ENCODE results near the gene SLC18A2. TPM values are rescaled to one million over a fixed set of nuclear protein-coding genes. Genes with fewer than 3 reads are reported as not detected.

Gene SLC18A2
- total and polyA plus RNA-seq, 2 of the 8 experiments (the other 6 are each of a cell fraction or from before 2014, with no cell fraction given), result 6.5 to 7.0 TPM

GRCh38 chr10:117259279-117259678 is 18.4 kb downstream of the SLC18A2 start:
- no peak overlapping the region for H3K9ac ChIP-seq (replicated peaks in 1 of 4; ENCODE audit: extremely low read depth in 1 of 4, low read depth in 3 of 4, low read length in 3 of 4)
- no peaks in the 10 kb centered on the region for H3K79me2 ChIP-seq (ENCODE audit: control insufficient read depth in 1 of 2, insufficient read depth in 2 of 2, low read length in 2 of 2)
- no peak overlapping the region for H3K23ac ChIP-seq (ENCODE audit: insufficient read length)
- H2AK5ac ChIP-seq (ENCODE audit: low read depth, low read length), result no peak overlapping the region
- no peak overlapping the region for H2BK120ac ChIP-seq (replicated peaks; ENCODE audit: low read depth, low read length)
- peak in 1 of 2 experiments; percentile 39 for DNase-seq (ENCODE audit: low read depth in 1 of 2, low spot score in 2 of 2)
- ChIA-PET CTCF (ENCODE audit: partially characterized antibody) (interaction anchor here (0.7 kb wide), 2 partner anchors 43 to 59 kb away, joined by 3 read pairs; no protein-coding TSS in a partner anchor), POLR2A (ENCODE audit: partially characterized antibody) (no interaction called here)
- no peaks in the 10 kb centered on the region for H3K79me1 ChIP-seq (ENCODE audit: low read depth, low read length)
- H3K4ac ChIP-seq (replicated peaks; ENCODE audit: insufficient read length, low read depth, low read length), result no peak overlapping the region
- H3K18ac ChIP-seq (ENCODE audit: extremely low read depth, low read length), result no peak overlapping the region
- no peak overlapping the region for H2AFZ ChIP-seq (ENCODE audit: low read length)
- no peak overlapping the region for H3K4me2 ChIP-seq (ENCODE audit: insufficient read depth in 1 of 2, low read depth in 2 of 2, low read length in 2 of 2)
- FAIRE-seq, result no peak
- H3K4me3 ChIP-seq (ENCODE audit: extremely low read depth in 1 of 4, insufficient read depth in 2 of 4, low read depth in 3 of 4, low read length in 4 of 4), result no peak overlapping the region
- H3K56ac ChIP-seq (replicated peaks; ENCODE audit: insufficient read length, low read depth, low read length), result no peak overlapping the region
- 91% methylated on average over 3 of the region's 3 CpGs; no CpG with 5 or more reads in 1 of the 2 experiments for WGBS, 2 experiments (ENCODE audit: extremely low coverage in 1 of 2, insufficient coverage in 1 of 2, insufficient read length in 1 of 2, insufficient replicate concordance in 2 of 2, low coverage in 1 of 2, low lambda C conversion rate in 2 of 2, missing lambda C conversion rate in 1 of 2)
- H3K14ac ChIP-seq (ENCODE audit: insufficient read length), result no peak overlapping the region
- H4K8ac ChIP-seq (ENCODE audit: extremely low read depth, insufficient read depth, low read length), result no peak overlapping the region
- no peak overlapping the region for H2BK15ac ChIP-seq (ENCODE audit: low read length)
- no peak overlapping the region for H2BK12ac ChIP-seq (ENCODE audit: low read depth, low read length)
- H3K27me3 ChIP-seq (replicated peaks in 1 of 4; ENCODE audit: control insufficient read depth in 3 of 4, extremely low read depth in 1 of 4, insufficient read depth in 3 of 4, low read length in 3 of 4), result no peaks in the 10 kb centered on the region
- no peak overlapping the region for H4K5ac ChIP-seq (ENCODE audit: insufficient read length, low read depth, low read length)
- no peak overlapping the region for H2BK5ac ChIP-seq (ENCODE audit: low read depth, low read length)
- H4K91ac ChIP-seq (replicated peaks; ENCODE audit: insufficient read length, low read length), result no peak overlapping the region
- peaks cover 0 to 10% (median 5%) of the 10 kb centered on the region in 4 experiments; a peak in 4 of 7 replicates for H3K4me1 ChIP-seq (replicated peaks in 1 of 4; ENCODE audit: control insufficient read depth in 3 of 4, insufficient read depth in 4 of 4, low read length in 3 of 4)
- H4K20me1 ChIP-seq (replicated peaks in 1 of 2; ENCODE audit: control insufficient read depth in 1 of 2, insufficient read depth in 2 of 2, low read length in 2 of 2), result no peaks in the 10 kb centered on the region
- no peaks in the 10 kb centered on the region for H3K36me3 ChIP-seq (ENCODE audit: control insufficient read depth in 2 of 4, insufficient read depth in 4 of 4, low read length in 3 of 4)
- H3K9me3 ChIP-seq (ENCODE audit: insufficient read depth in 2 of 2, low read depth in 1 of 2, low read length in 1 of 2), result no peaks in the 10 kb centered on the region
- H3K27ac ChIP-seq (ENCODE audit: low read depth, low read length), result no peak overlapping the region
- H3K23me2 ChIP-seq (ENCODE audit: low read depth, low read length), result no peaks in the 10 kb centered on the region; the same call in 1 of the 2 replicates
- no peak overlapping the region for H2BK20ac ChIP-seq (ENCODE audit: low read length)
- TF ChIP-seq ATF2 (IDR thresholded peaks at IDR 0.05; ENCODE audit: low read length), result no peak
- TF ChIP-seq TCF12 (IDR thresholded peaks at IDR 0.05; ENCODE audit: low read depth, low read length), result no peak
- no peak for TF ChIP-seq POLR2A (IDR thresholded peaks at IDR 0.05; ENCODE audit: control extremely low read depth in 1 of 2, low read depth in 2 of 2, low read length in 2 of 2)
- TF ChIP-seq CBX5 (IDR thresholded peaks at IDR 0.05; ENCODE audit: low read depth, low read length), result no peak
- TF ChIP-seq JUN (IDR thresholded peaks at IDR 0.05; ENCODE audit: low read depth, low read length), result no peak
- no peak for TF ChIP-seq BCL11A (IDR thresholded peaks at IDR 0.05; ENCODE audit: low read depth in 2 of 2, low read length in 2 of 2)
- TF ChIP-seq POLR2AphosphoS5 (IDR thresholded peaks at IDR 0.05; ENCODE audit: low read depth, low read length), result no peak
